GM12892 (cell line): ENCODE data around the gene AUNIP.

ENCODE experiments used
- POLR2A ChIP-seq: IDR thresholded peaks from 2 replicates; pipeline ENCODE4 v1.6.1; 2011; ENCODE audit warnings: low read depth, low read length, control low read depth
- POLR2AphosphoS5 ChIP-seq: IDR thresholded peaks from 2 replicates; pipeline ENCODE4 v1.6.1; 2011; ENCODE audit warnings: low read depth, low read length, control low read depth

DNA sequence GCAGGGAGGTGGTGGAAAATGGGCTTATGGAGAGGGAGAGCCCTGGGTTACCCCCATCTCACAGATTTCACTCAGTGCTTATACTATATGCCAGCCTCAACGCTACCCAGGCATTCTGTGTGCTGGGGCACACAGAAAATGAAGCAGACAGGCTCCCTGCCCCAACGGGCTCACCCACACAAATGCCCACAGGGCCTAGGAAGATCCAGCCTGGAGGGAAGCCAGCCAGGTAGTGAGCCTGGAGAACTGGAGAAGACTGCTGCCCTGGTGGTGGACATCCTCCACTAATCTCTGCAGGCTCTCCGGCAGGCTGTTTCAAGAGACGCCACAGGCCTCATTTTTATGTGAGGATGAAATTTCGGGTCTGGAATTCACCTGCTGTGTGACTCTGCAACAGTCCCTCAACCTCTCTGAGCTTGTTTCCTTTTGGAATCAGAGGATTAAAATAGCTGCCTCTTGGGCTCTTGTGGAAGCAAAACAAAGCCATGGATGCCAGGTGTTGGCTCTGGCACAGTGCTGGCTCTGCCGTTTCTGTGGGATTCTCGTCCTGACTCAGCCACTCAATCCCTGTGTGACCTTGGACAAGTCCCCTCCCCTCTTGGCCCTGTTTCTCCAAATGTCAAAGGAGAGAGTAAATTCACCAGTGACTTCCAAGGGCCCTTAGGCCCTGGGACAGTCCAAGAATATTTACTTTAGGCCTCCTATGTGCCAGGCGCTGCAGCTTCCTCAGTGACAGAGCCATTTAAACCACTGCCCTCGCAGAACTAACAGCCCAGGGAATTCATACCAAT, 12.6 kb upstream of the AUNIP start:
- no peak for TF ChIP-seq POLR2AphosphoS5
- no peak for TF ChIP-seq POLR2A
